H1 (cell line): Measurements from ENCODE around the gene ARPC4.

Experiments
- ATF2 ChIP-seq: IDR thresholded peaks from 2 replicates; pipeline ENCODE4 v1.6.1; 2012; ENCODE audit warnings: low read length, inconsistent platforms
- ATF3 ChIP-seq: IDR thresholded peaks from 2 replicates; pipeline ENCODE4 v1.6.1; 2011; ENCODE audit warnings: low read depth, mild to moderate bottlenecking, low read length; ENCODE audit not compliant: insufficient read depth
- BRCA1 ChIP-seq: IDR thresholded peaks from 2 replicates; pipeline ENCODE4 v1.6.1; 2012; ENCODE audit warnings: low read depth, low read length, improper control_type of control experiment
- CREB1 ChIP-seq: IDR thresholded peaks from 2 replicates; pipeline ENCODE4 v1.6.1; 2012; ENCODE audit warnings: inconsistent platforms
- CTCF ChIP-seq, 3 experiments: IDR thresholded peaks; 1 replicate in 2 of 3; 2 replicates in 1 of 3; pipeline versions ENCODE4 v1.5.1 to v1.6.1; 2011; ENCODE audit warnings: low read length in 3 of 3, mild to moderate bottlenecking in 3 of 3, inconsistent platforms in 2 of 3, low read depth in 1 of 3, moderate library complexity in 1 of 3; ENCODE audit not compliant: insufficient read depth in 1 of 3; ENCODE audit errors: control extremely low read depth in 1 of 3
- EZH2 ChIP-seq: fragments of 200-600 bp; sonication (generic); IDR thresholded peaks from 2 replicates; pipeline ENCODE4 v1.7.1; 2012; ENCODE audit warnings: low read depth, mild to moderate bottlenecking, moderate library complexity, low read length, inconsistent platforms; ENCODE audit not compliant: severe bottlenecking
- FOSL1 ChIP-seq: IDR thresholded peaks from 2 replicates; pipeline ENCODE4 v1.6.1; 2011; ENCODE audit warnings: mild to moderate bottlenecking, low read depth, low read length, moderate library complexity; ENCODE audit not compliant: insufficient read depth
- MAFK ChIP-seq: IDR thresholded peaks from 2 replicates; pipeline ENCODE4 v1.6.1; 2012; ENCODE audit warnings: low read depth, mild to moderate bottlenecking, improper control_type of control experiment, low read length
- MAX ChIP-seq: IDR thresholded peaks from 2 replicates; pipeline ENCODE4 v1.6.1; 2012; ENCODE audit warnings: inconsistent platforms
- PHF8 ChIP-seq: fragments of 200-600 bp; sonication (generic); conservative IDR thresholded peaks from 2 replicates; pipeline ENCODE4 v1.7.1; 2012; ENCODE audit warnings: low read depth, mild to moderate bottlenecking, inconsistent platforms, low read length, moderate library complexity
- POLR2A ChIP-seq, 2 experiments: IDR thresholded peaks; 1 replicate in 1 of 2; 2 replicates in 1 of 2; pipeline ENCODE4 v1.6.1; 2011; ENCODE audit warnings: low read depth in 2 of 2, low read length in 2 of 2, mild to moderate bottlenecking in 2 of 2; ENCODE audit errors: control extremely low read depth in 1 of 2
- SRF ChIP-seq: IDR thresholded peaks from 2 replicates; pipeline ENCODE4 v1.6.1; 2011; ENCODE audit warnings: mild to moderate bottlenecking, low read depth, low read length, moderate library complexity
- TAF1 ChIP-seq: IDR thresholded peaks from 2 replicates; pipeline ENCODE4 v1.6.1; 2011; ENCODE audit warnings: mild to moderate bottlenecking, low read depth, low read length
- TBP ChIP-seq: IDR thresholded peaks from 2 replicates; pipeline ENCODE4 v1.6.1; 2011; ENCODE audit warnings: low read depth, low read length, improper control_type of control experiment

GRCh38 chr3:9826815-9827573 lies 34.1 kb downstream of the ARPC4 start:
- TF ChIP-seq MAX, result no peak
- peak; percentile 55 to 72 (median 72) for TF ChIP-seq CTCF (IDR thresholded peaks at IDR 0.05; ENCODE audit: control extremely low read depth in 1 of 3, insufficient read depth in 1 of 3, low read depth in 1 of 3, low read length in 3 of 3)
- no peak for TF ChIP-seq PHF8
- no peak for TF ChIP-seq CREB1
- TF ChIP-seq TAF1, result no peak
- no peak for TF ChIP-seq MAFK
- TF ChIP-seq FOSL1, result no peak
- TF ChIP-seq BRCA1, result no peak
- TF ChIP-seq POLR2A (IDR thresholded peaks at IDR 0.05; ENCODE audit: control extremely low read depth in 1 of 2, low read depth in 2 of 2, low read length in 2 of 2), result no peak
- TF ChIP-seq ATF2, result no peak
- TF ChIP-seq EZH2, result no peak
- no peak for TF ChIP-seq SRF
- TF ChIP-seq TBP, result no peak
- TF ChIP-seq ATF3, result no peak
